K562 (cell line): ENCODE results near the gene RNU11. TPM values are rescaled to one million over a fixed set of nuclear protein-coding genes. Genes with fewer than 3 reads are reported as not detected.

Experiments used
- AFF1 ChIP-seq, 2 experiments: fragments of 450-650 bp; IDR thresholded peaks; 2 replicates each; pipeline ENCODE4 v1.6.1; 2018; ENCODE audit warnings: mild to moderate bottlenecking in 2 of 2, low read depth in 1 of 2; ENCODE audit not compliant: partially characterized antibody in 2 of 2
- E2F5 ChIP-seq: sonication (generic); formaldehyde crosslinking; IDR thresholded peaks from 2 replicates; pipeline ENCODE4 v1.8.0; 2022; ENCODE audit warnings: mild to moderate bottlenecking, missing genetic modification reagents
- ESRRB ChIP-seq: fragments of 250-450 bp; sonication (Bioruptor Pico); IDR thresholded peaks from 2 replicates; pipeline ENCODE4 v1.5.0; 2020; ENCODE audit warnings: mild to moderate bottlenecking, moderate library complexity, borderline replicate concordance
- GATAD2A ChIP-seq: fragments of 450-650 bp; IDR thresholded peaks from 2 replicates; pipeline ENCODE4 v1.6.1; 2017
- HDAC8 ChIP-seq: fragments of 450-650 bp; IDR thresholded peaks from 2 replicates; pipeline ENCODE4 v1.6.1; 2016; ENCODE audit warnings: mild to moderate bottlenecking, missing genetic modification characterization, moderate library complexity, missing compliant biosample characterization
- KAT2B ChIP-seq: IDR thresholded peaks from one replicate; pipeline ENCODE4 v1.6.1; 2012; ENCODE audit warnings: low read depth, mild to moderate bottlenecking, control low read depth, inconsistent platforms, low read length, moderate library complexity
- MCM5 ChIP-seq: fragments of 450-650 bp; IDR thresholded peaks from 2 replicates; pipeline ENCODE4 v1.6.1; 2016; ENCODE audit warnings: low read depth
- NFE2L1 ChIP-seq: fragments of 450-650 bp; IDR thresholded peaks from 2 replicates; pipeline ENCODE4 v1.6.1; 2016; ENCODE audit warnings: missing genetic modification characterization, low read depth, mild to moderate bottlenecking, missing compliant biosample characterization, moderate library complexity, borderline replicate concordance
- SMARCE1 ChIP-seq: fragments of 450-650 bp; IDR thresholded peaks from 2 replicates; pipeline ENCODE4 v1.7.1; 2016; ENCODE audit warnings: mild to moderate bottlenecking
- SRSF9 ChIP-seq: fragments of 200-400 bp; formaldehyde crosslinking; IDR thresholded peaks from 2 replicates; pipeline ENCODE4 v1.6.1; 2017; ENCODE audit warnings: low read depth, low read length, borderline replicate concordance
- TSHZ1 ChIP-seq: fragments of 250-450 bp; sonication (Bioruptor Pico); IDR thresholded peaks from 2 replicates; pipeline ENCODE4 v1.4.0; 2020; ENCODE audit warnings: mild to moderate bottlenecking, moderate library complexity
- ZBED1 ChIP-seq: IDR thresholded peaks from 2 replicates; pipeline ENCODE4 v1.6.1; 2014
- ZNF263 ChIP-seq: sonication (generic); formaldehyde crosslinking; IDR thresholded peaks from 2 replicates; pipeline ENCODE4 v1.8.0; 2022; ENCODE audit warnings: mild to moderate bottlenecking, missing genetic modification reagents, borderline replicate concordance
- ZNF518B ChIP-seq: fragments of 250-450 bp; sonication (Bioruptor Pico); IDR thresholded peaks from 2 replicates; pipeline ENCODE4 v1.5.0; 2021; ENCODE audit warnings: mild to moderate bottlenecking, moderate library complexity
- ZNF586 ChIP-seq: fragments of 450-650 bp; formaldehyde crosslinking; conservative IDR thresholded peaks from 2 replicates; pipeline ENCODE4 v1.4.0; 2020; ENCODE audit warnings: mild to moderate bottlenecking, moderate library complexity
- ZNF764 ChIP-seq: fragments of 250-450 bp; sonication (Bioruptor Pico); IDR thresholded peaks from 2 replicates; pipeline ENCODE4 v1.4.0; 2020; ENCODE audit warnings: low read depth, mild to moderate bottlenecking, moderate library complexity
- polyA plus RNA-seq, 8 experiments: library from polyadenylated mRNA; depleted of rRNA in 4 of 8; stranded (reverse) in 5 of 8; unstranded in 3 of 8; fragments of >200 nt; fragmentation: Nextera tagmentation in 2 of 8; fragmentation: Illumina TruSeq in 1 of 8; extraction: Ambion mirVana in 2 of 8; extraction: Trizol in 1 of 8; gene quantifications; 2 replicates each; pipeline versions ENCODE4 v1.2.1 to v1.2.3, GENCODE V29; 2011 to 2014; ENCODE audit warnings: inconsistent platforms in 1 of 8, missing spikeins in 1 of 8
- total RNA-seq, 7 experiments: library from RNA; depleted of rRNA in 6 of 7; stranded (reverse); fragments of >200 nt in 6 of 7; fragmentation: Illumina TruSeq in 2 of 7; extraction: Trizol in 2 of 7; gene quantifications; 2 replicates each; pipeline versions ENCODE4 v1.2.1 to v1.2.3, GENCODE V29; 2011 to 2021; ENCODE audit warnings: low replicate concordance in 1 of 7

The RNU11 gene
- total and polyA plus RNA-seq, 9 of the 15 experiments (the other 6 are each of a cell fraction or from before 2014, with no cell fraction given): not detected

GRCh38 chr1:28648474-28649198 lies at the start of gene RNU11 (continued):
- TF ChIP-seq TSHZ1 (CRISPR knock-in tag) (peak; percentile 27), SMARCE1 (peak; percentile 71; the same call in 1 of the 2 replicates), AFF1 (IDR thresholded peaks at IDR 0.05; ENCODE audit: low read depth in 1 of 2, partially characterized antibody in 2 of 2) (peak; percentile 91 to 99), HDAC8 (tag) (no peak), NFE2L1 (tag) (no peak), KAT2B (no peak), E2F5 (CRISPR knock-in tag) (peak; percentile 88), ESRRB (CRISPR knock-in tag) (peak; percentile 96), GATAD2A (peak; percentile 95), ZNF586 (CRISPR knock-in tag) (peak; percentile 99), MCM5 (no peak), ZBED1 (peak; percentile 100), ZNF764 (CRISPR knock-in tag) (peak; percentile 95), ZNF263 (CRISPR knock-in tag) (peak; percentile 72), ZNF518B (CRISPR knock-in tag) (peak; percentile 97), SRSF9 (no peak)
